Astrocyte (in vitro differentiated cells and primary cell): ENCODE data around the gene MEMO1.

Experiments
- CTCF ChIP-seq: IDR thresholded peaks from 2 replicates; pipeline ENCODE4 v1.5.1; 2011; ENCODE audit warnings: low read depth, mild to moderate bottlenecking, inconsistent platforms, low read length, moderate library complexity; ENCODE audit not compliant: insufficient read depth
- EZH2 ChIP-seq: IDR thresholded peaks from 2 replicates; pipeline ENCODE4 v1.6.1; 2012; ENCODE audit warnings: mild to moderate bottlenecking, low read length, inconsistent platforms; ENCODE audit not compliant: insufficient read depth

- TF ChIP-seq CTCF, result no peak
- no peak for TF ChIP-seq EZH2
These were observed 101.1 kb downstream of the MEMO1 start for GRCh38 chr2:31909661-31910060.
